Caco-2 (cell line): ENCODE measurements around the gene GSK3A. TPM values are rescaled to one million over a fixed set of nuclear protein-coding genes. Genes with fewer than 3 reads are reported as not detected.

Experiments
- BruUV-seq: library from RNA; stranded (reverse); fragments of 400-500 nt; replicated peaks from 2 replicates; lab custom pipeline; 2021; lab: Mats Ljungman, UMichigan
- CTCF ChIA-PET: fragments of 300-600 bp; sonication (Branson Sonifier 250); formaldehyde crosslinking; loops from one replicate; lab custom pipeline; 2022; ENCODE audit warnings: antibody characterized with exemption; lab: Charles Lee
- POLR2A ChIA-PET: fragments of 300-600 bp; sonication (Branson Sonifier 250); formaldehyde crosslinking; loops from one replicate; lab custom pipeline; 2022; ENCODE audit warnings: antibody characterized with exemption; lab: Charles Lee
- DNase-seq, 2 experiments: peaks; one replicate each; pipeline versions ENCODE4 v3.0.0 to v3.0.0-alpha.2; 2020 to 2022
- H3K27me3 ChIP-seq: replicated peaks from 2 replicates; pipeline ENCODE4 v1.6.0; 2011; ENCODE audit warnings: low read length; ENCODE audit not compliant: control insufficient read depth, insufficient read depth
- H3K36me3 ChIP-seq: 2 replicates; pipeline ENCODE4 v1.5.1; 2011; ENCODE audit warnings: low read length; ENCODE audit not compliant: control insufficient read depth, insufficient read depth
- H3K4me1 ChIP-seq: fragments of 250-450 bp; sonication (Bioruptor Pico); 2 replicates; pipeline ENCODE4 v1.5.1; 2020; ENCODE audit warnings: mild to moderate bottlenecking
- H3K4me3 ChIP-seq: 2 replicates; pipeline ENCODE4 v1.5.1; 2011; ENCODE audit warnings: low read depth, mild to moderate bottlenecking, control low read depth, low read length
- H3K9me3 ChIP-seq: fragments of 250-450 bp; sonication (Bioruptor Pico); 2 replicates; pipeline ENCODE4 v1.5.1; 2020; ENCODE audit warnings: mild to moderate bottlenecking, moderate library complexity
- H3K27ac Mint-ChIP-seq: one replicate; pipeline ENCODE4 v1.8.0; 2022; ENCODE audit warnings: mixed read lengths; ENCODE audit not compliant: unreplicated experiment
- H3K27me3 Mint-ChIP-seq: one replicate; pipeline ENCODE4 v1.8.0; 2022; ENCODE audit warnings: mixed read lengths; ENCODE audit not compliant: insufficient read depth, unreplicated experiment
- H3K36me3 Mint-ChIP-seq: one replicate; pipeline ENCODE4 v1.8.0; 2022; ENCODE audit warnings: mild to moderate bottlenecking, mixed read lengths; ENCODE audit not compliant: insufficient read depth, unreplicated experiment
- H3K4me1 Mint-ChIP-seq: one replicate; pipeline ENCODE4 v1.8.0; 2022; ENCODE audit warnings: low read depth, mixed read lengths; ENCODE audit not compliant: unreplicated experiment
- H3K4me3 Mint-ChIP-seq: one replicate; pipeline ENCODE4 v1.8.0; 2022; ENCODE audit warnings: mild to moderate bottlenecking, moderate library complexity, mixed read lengths; ENCODE audit not compliant: unreplicated experiment
- H3K9me3 Mint-ChIP-seq: one replicate; pipeline ENCODE4 v1.8.0; 2022; ENCODE audit warnings: mixed read lengths; ENCODE audit not compliant: unreplicated experiment
- CTCF ChIP-seq, 2 experiments: fragments of 200-600 bp in 1 of 2; IDR thresholded peaks; 1 replicate in 1 of 2; 2 replicates in 1 of 2; pipeline versions ENCODE4 v1.5.1 to v1.8.0; 2011 to 2022; ENCODE audit warnings: antibody characterized with exemption in 1 of 2, control low read depth in 1 of 2, inconsistent platforms in 1 of 2, low read depth in 1 of 2, low read length in 1 of 2, mild to moderate bottlenecking in 1 of 2, moderate library complexity in 1 of 2; ENCODE audit not compliant: insufficient read depth in 1 of 2, severe bottlenecking in 1 of 2, unreplicated experiment in 1 of 2
- intact Hi-C: fragments of 100-400 bp; cut with micrococcal nuclease; formaldehyde crosslinking; loops from one replicate; pipeline ENCODE4 v1.10.0; 2022; ENCODE audit not compliant: unreplicated experiment
- total RNA-seq: library from RNA; stranded (reverse); gene quantifications from 2 replicates; pipeline ENCODE4 v1.2.3, GENCODE V29; 2022

The GSK3A gene
- total RNA-seq, 1 experiment from 2014 or later: 59.6 TPM

GRCh38 chr19:42189133-42189532, 53.3 kb downstream of the GSK3A start:
- TF ChIP-seq CTCF (IDR thresholded peaks at IDR 0.05; ENCODE audit: insufficient read depth in 1 of 2, low read depth in 1 of 2, low read length in 1 of 2, severe bottlenecking in 1 of 2, unreplicated experiment in 1 of 2): no peak
- no peaks in the 10 kb centered on the region for H3K36me3 ChIP-seq
- peaks cover 5% of the 10 kb centered on the region for H3K27me3 Mint-ChIP-seq
- BruUV-seq: no TSS peak
- H3K9me3 ChIP-seq: no peaks in the 10 kb centered on the region; the same call in 1 of the 2 replicates
- intact Hi-C loops: no loop called here
- no peaks in the 10 kb centered on the region; the same call in 1 of the 2 replicates for H3K27me3 ChIP-seq
- peaks cover 11% of the 10 kb centered on the region; the same call in 1 of the 2 replicates for H3K4me1 ChIP-seq
- CTCF ChIA-PET: no interaction called here
- POLR2A ChIA-PET: no interaction called here
- H3K4me3 Mint-ChIP-seq: no peak overlapping the region
- no peak for DNase-seq
- H3K9me3 Mint-ChIP-seq: peaks cover 8% of the 10 kb centered on the region
- no peak overlapping the region for H3K27ac Mint-ChIP-seq
- no peaks in the 10 kb centered on the region for H3K4me1 Mint-ChIP-seq
- H3K36me3 Mint-ChIP-seq: no peaks in the 10 kb centered on the region
- H3K4me3 ChIP-seq: no peak overlapping the region

GRCh38 chr19:42188665-42189064, 53.7 kb downstream of the GSK3A start:
- POLR2A ChIA-PET: no interaction called here
- H3K27ac Mint-ChIP-seq: no peak overlapping the region
- no peak overlapping the region for H3K4me3 Mint-ChIP-seq
- peaks cover 11% of the 10 kb centered on the region; the same call in 1 of the 2 replicates for H3K4me1 ChIP-seq
- BruUV-seq: no TSS peak
- H3K9me3 ChIP-seq: no peaks in the 10 kb centered on the region; the same call in 1 of the 2 replicates
- DNase-seq: no peak
- H3K36me3 ChIP-seq: no peaks in the 10 kb centered on the region
- H3K36me3 Mint-ChIP-seq: no peaks in the 10 kb centered on the region
- H3K27me3 ChIP-seq: no peaks in the 10 kb centered on the region; the same call in 1 of the 2 replicates
- TF ChIP-seq CTCF (IDR thresholded peaks at IDR 0.05; ENCODE audit: insufficient read depth in 1 of 2, low read depth in 1 of 2, low read length in 1 of 2, severe bottlenecking in 1 of 2, unreplicated experiment in 1 of 2): no peak
- CTCF ChIA-PET: no interaction called here
- no peaks in the 10 kb centered on the region for H3K4me1 Mint-ChIP-seq
- H3K9me3 Mint-ChIP-seq: peaks cover 3% of the 10 kb centered on the region
- intact Hi-C loops: no loop called here
- H3K27me3 Mint-ChIP-seq: peaks cover 6% of the 10 kb centered on the region
- H3K4me3 ChIP-seq: no peak overlapping the region

- ChIA-PET POLR2A (no interaction called here), CTCF (interaction anchor here (0.6 kb wide), 1 partner anchor 358 kb away, joined by 3 read pairs; no protein-coding TSS in a partner anchor)
- no peaks in the 10 kb centered on the region for H3K9me3 Mint-ChIP-seq
These were observed 57.1 kb downstream of the GSK3A start for GRCh38 chr19:42185277-42185676.

More at GRCh38 chr19:42185277-42185676, 57.1 kb downstream of the GSK3A start:
- no peaks in the 10 kb centered on the region for H3K36me3 Mint-ChIP-seq
- Histone ChIP-seq H3K4me3 (no peak overlapping the region), H3K9me3 (no peaks in the 10 kb centered on the region), H3K4me1 (no peaks in the 10 kb centered on the region), H3K36me3 (no peaks in the 10 kb centered on the region), H3K27me3 (no peaks in the 10 kb centered on the region; the same call in none of the 2 replicates)
- H3K4me3 Mint-ChIP-seq: no peak overlapping the region
- no peak for TF ChIP-seq CTCF (IDR thresholded peaks at IDR 0.05; ENCODE audit: insufficient read depth in 1 of 2, low read depth in 1 of 2, low read length in 1 of 2, severe bottlenecking in 1 of 2, unreplicated experiment in 1 of 2)
- H3K4me1 Mint-ChIP-seq: no peaks in the 10 kb centered on the region
- intact Hi-C loops: no loop called here
- peaks cover 13% of the 10 kb centered on the region for H3K27me3 Mint-ChIP-seq
- BruUV-seq: no TSS peak
- H3K27ac Mint-ChIP-seq: no peak overlapping the region
- DNase-seq: no peak
